WERI-Rb-1 (cell line): ENCODE measurements around the gene GAPVD1.

Experiments used
- DNase-seq: peaks from one replicate; pipeline ENCODE4 v3.0.0-alpha.2; 2020
- H3K27ac ChIP-seq: fragments of 250-450 bp; sonication (Bioruptor Pico); 2 replicates; pipeline ENCODE4 v1.5.1; 2020; ENCODE audit warnings: mild to moderate bottlenecking, moderate library complexity
- H3K27me3 ChIP-seq: fragments of 250-450 bp; sonication (Bioruptor Pico); 2 replicates; pipeline ENCODE4 v1.5.1; 2021; ENCODE audit warnings: mild to moderate bottlenecking, low read depth, moderate library complexity; ENCODE audit not compliant: insufficient read depth, severe bottlenecking
- H3K36me3 ChIP-seq: fragments of 250-450 bp; sonication (Bioruptor Pico); 2 replicates; pipeline ENCODE4 v1.5.1; 2020; ENCODE audit warnings: mild to moderate bottlenecking, moderate library complexity
- H3K4me3 ChIP-seq: 2 replicates; pipeline ENCODE4 v1.5.1; 2011; ENCODE audit warnings: low read depth, mild to moderate bottlenecking, control low read depth, low read length
- H3K9me3 ChIP-seq: fragments of 250-450 bp; sonication (Bioruptor Pico); 2 replicates; pipeline ENCODE4 v1.5.1; 2021; ENCODE audit warnings: mild to moderate bottlenecking, moderate library complexity; ENCODE audit not compliant: severe bottlenecking
- TF ChIP-seq, protein P1 (sequence below): IDR thresholded peaks from 2 replicates; pipeline ENCODE4 v1.5.1; 2011; ENCODE audit warnings: low read depth, mild to moderate bottlenecking, control low read depth, inconsistent platforms, low read length

Gene GAPVD1

DNA sequence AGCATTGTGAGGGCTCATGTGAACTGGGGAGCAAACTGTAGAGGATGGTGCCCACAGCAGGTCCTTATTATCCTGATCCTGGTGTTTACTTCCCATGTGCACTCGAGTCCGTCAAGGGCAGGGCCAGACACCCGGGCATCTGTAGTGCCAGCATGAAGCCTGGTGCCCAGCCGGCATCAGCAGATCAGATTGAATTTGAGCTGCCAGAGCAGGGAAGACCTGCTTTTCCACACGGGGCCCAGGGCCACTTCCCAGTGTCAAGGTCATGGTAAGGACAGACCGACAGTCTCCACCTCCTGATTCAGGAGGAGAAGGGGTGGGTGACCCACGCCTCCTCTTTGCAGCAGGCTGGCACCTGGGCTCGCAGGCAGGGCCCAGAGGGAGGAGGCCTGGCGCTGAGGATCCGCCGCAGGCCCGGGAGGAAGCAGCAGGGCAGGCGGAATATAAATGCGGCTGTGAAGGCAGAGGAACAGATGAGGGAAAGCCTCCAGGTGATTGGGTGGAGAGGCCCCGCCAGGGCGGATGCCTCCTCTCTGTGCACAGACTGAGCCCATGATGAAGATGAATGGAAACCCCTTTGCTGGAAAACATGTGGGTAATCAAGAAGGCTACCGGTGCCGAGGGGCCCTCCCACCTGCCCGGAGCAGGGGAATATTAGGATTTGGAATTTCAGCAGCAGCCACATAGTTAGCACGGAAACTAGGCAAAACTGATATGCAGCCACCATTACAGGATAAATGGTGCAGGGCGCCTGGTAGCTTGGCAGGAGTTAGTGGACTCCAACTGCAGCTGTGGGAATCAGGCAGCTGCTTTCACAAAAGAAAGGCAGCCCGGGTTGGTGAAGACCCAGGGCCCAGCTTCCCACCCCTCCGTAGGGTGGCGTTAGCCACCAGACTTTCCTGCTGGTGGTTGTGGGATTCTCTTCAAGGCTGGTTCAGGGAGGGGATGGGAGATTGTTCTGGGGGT lies 114.9 kb downstream of the GAPVD1 start:
- H3K27ac ChIP-seq: no peak overlapping the region
- no peaks in the 10 kb centered on the region for H3K27me3 ChIP-seq
- DNase-seq: no peak
- TF ChIP-seq, protein P1, sequence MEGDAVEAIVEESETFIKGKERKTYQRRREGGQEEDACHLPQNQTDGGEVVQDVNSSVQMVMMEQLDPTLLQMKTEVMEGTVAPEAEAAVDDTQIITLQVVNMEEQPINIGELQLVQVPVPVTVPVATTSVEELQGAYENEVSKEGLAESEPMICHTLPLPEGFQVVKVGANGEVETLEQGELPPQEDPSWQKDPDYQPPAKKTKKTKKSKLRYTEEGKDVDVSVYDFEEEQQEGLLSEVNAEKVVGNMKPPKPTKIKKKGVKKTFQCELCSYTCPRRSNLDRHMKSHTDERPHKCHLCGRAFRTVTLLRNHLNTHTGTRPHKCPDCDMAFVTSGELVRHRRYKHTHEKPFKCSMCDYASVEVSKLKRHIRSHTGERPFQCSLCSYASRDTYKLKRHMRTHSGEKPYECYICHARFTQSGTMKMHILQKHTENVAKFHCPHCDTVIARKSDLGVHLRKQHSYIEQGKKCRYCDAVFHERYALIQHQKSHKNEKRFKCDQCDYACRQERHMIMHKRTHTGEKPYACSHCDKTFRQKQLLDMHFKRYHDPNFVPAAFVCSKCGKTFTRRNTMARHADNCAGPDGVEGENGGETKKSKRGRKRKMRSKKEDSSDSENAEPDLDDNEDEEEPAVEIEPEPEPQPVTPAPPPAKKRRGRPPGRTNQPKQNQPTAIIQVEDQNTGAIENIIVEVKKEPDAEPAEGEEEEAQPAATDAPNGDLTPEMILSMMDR: no peak
- no peaks in the 10 kb centered on the region for H3K9me3 ChIP-seq
- no peaks in the 10 kb centered on the region for H3K36me3 ChIP-seq
- H3K4me3 ChIP-seq: no peak overlapping the region

DNA sequence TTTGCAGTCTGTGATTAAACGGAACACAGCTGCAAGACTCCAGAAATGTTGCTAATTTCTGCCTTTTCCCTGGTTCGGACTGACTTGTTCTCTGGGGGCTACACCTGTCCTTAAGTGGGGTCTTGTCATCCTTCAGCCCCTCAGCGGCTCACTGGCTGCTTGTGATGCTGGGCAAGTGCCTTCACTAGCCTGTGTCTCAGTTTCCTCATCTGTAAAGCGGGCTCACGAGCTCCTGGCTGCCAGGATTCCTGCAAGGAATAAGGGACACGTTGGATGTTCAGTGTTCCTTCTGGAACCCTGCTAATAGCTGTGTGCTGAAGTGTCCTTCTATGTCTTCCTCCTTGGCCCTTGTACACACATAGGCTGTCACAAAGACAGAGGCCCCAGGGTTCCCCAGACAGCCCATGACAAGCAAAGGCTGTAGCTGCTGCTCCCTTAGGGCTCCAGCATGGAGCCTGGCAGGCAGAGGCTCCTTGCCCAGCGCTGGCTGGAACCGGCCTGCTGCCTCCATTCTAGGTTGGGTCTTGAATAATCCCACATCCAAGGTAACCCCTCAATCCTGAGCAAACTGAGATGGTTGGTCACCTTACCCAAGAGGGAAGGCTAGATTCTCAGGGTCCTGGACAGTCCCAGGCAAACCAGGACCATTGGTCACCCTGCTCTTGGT lies 116.1 kb downstream of the GAPVD1 start:
- DNase-seq: no peak
- no peaks in the 10 kb centered on the region for H3K36me3 ChIP-seq
- no peak overlapping the region for H3K4me3 ChIP-seq
- H3K27ac ChIP-seq: no peak overlapping the region
- no peaks in the 10 kb centered on the region for H3K9me3 ChIP-seq
- TF ChIP-seq, protein P1: no peak
- no peaks in the 10 kb centered on the region for H3K27me3 ChIP-seq

DNA sequence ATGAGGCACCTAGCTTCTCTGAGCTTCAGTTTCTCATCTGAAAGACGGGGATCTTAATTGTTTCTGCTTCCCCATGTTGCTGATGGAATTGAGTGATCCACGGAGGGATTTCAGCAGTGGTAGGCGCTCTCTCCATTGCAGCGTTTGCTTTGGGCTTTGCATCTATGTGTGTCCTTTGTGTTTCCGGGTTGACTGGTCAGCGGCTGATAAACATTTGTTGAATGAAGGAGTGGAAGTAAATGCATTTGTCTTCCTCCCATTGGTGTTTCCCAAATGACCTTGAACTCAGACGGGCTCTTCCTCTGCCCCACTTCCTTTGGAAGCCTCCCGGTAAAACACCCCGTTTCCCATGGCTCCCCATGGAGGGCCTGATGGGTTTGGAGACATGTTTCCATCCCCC lies 117.2 kb downstream of the GAPVD1 start:
- no peak for DNase-seq
- H3K9me3 ChIP-seq: no peaks in the 10 kb centered on the region
- TF ChIP-seq, protein P1: no peak
- H3K27ac ChIP-seq: no peak overlapping the region
- H3K27me3 ChIP-seq: no peaks in the 10 kb centered on the region
- H3K36me3 ChIP-seq: no peaks in the 10 kb centered on the region
- H3K4me3 ChIP-seq: no peak overlapping the region

DNA sequence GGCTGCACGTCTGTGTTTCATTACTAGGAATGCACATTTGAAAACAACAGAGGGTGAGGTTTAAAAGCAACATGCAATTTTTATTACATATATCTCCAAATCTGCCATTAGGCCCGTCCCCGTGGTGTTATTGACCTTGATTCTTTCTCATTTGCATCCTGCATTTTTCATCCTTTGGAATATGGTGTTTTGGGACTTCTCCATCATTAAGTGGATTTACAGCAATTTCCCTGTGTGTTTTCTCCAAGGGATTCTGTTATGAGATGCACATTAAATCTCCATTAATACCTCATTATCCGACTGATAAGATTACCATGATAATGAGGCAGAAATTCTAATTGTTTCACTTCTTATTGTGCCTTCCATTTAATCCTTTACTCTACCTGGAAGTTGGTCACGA lies 117.6 kb downstream of the GAPVD1 start:
- Histone ChIP-seq H3K36me3 (no peaks in the 10 kb centered on the region), H3K27me3 (no peaks in the 10 kb centered on the region), H3K27ac (no peak overlapping the region), H3K4me3 (no peak overlapping the region), H3K9me3 (no peaks in the 10 kb centered on the region)
- TF ChIP-seq, protein P1: no peak
- DNase-seq: no peak

DNA sequence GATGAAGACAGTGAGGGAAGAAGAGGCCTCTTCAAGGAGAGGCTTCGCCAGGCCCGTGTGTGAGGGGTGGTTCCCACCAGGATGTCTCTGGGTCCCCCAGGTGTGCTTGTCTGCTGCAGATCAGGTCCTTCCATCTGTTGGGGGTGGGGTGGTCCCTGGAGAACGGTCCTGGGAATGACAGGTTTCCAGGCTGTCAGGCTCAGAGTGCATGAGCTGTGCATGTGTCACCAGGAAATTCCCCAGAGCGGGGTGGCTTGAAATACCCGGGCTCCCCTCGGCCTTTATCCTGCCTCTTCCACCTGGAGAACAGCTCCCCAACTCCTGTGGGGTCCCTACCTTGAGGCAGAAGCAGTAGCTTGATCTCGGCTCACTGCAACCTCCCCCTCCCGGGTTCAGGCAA lies 118.8 kb downstream of the GAPVD1 start:
- TF ChIP-seq, protein P1: no peak

More for the DNA sequence above, 118.8 kb downstream of the GAPVD1 start:
- DNase-seq: no peak
- Histone ChIP-seq H3K9me3 (no peaks in the 10 kb centered on the region), H3K36me3 (no peaks in the 10 kb centered on the region), H3K27ac (no peak overlapping the region), H3K4me3 (no peak overlapping the region), H3K27me3 (no peaks in the 10 kb centered on the region)
